Mesendoderm (in vitro differentiated cells): ENCODE results near the gene MS4A5.
"Not testable (repeated sequence)": the region's sequence is repeated elsewhere in the genome, so short reads cannot be mapped to it uniquely, and the experiment has no call there.

Experiments used
- DNase-seq: peaks from one replicate; pipeline ENCODE4 v3.0.0; 2013
- H2AK5ac ChIP-seq: 2 replicates; pipeline ENCODE4 v1.6.1; 2013; ENCODE audit warnings: low read length, inconsistent platforms
- H2BK120ac ChIP-seq: 2 replicates; pipeline ENCODE4 v1.6.1; 2013; ENCODE audit warnings: low read depth, mild to moderate bottlenecking, low read length, moderate library complexity, mixed read lengths
- H2BK15ac ChIP-seq: replicated peaks from 2 replicates; pipeline ENCODE4 v1.6.1; 2013; ENCODE audit warnings: low read depth, mild to moderate bottlenecking, moderate library complexity
- H2BK5ac ChIP-seq: 2 replicates; pipeline ENCODE4 v1.6.1; 2013; ENCODE audit warnings: low read length, inconsistent platforms
- H3K18ac ChIP-seq: 2 replicates; pipeline ENCODE4 v1.6.1; 2013; ENCODE audit warnings: mild to moderate bottlenecking, low read length, mixed read lengths
- H3K23ac ChIP-seq: one replicate; pipeline ENCODE4 v1.6.1; 2013; ENCODE audit warnings: low read length
- H3K27ac ChIP-seq: 2 replicates; pipeline ENCODE4 v1.5.1; 2013; ENCODE audit warnings: low read depth, mild to moderate bottlenecking, inconsistent platforms, low read length, moderate library complexity
- H3K27me3 ChIP-seq: 2 replicates; pipeline ENCODE4 v1.6.1; 2013; ENCODE audit warnings: low read length, control low read depth, mild to moderate bottlenecking, inconsistent platforms; ENCODE audit not compliant: insufficient read depth, poor library complexity
- H3K36me3 ChIP-seq: 2 replicates; pipeline ENCODE4 v1.6.1; 2013; ENCODE audit warnings: low read length, inconsistent platforms; ENCODE audit not compliant: control insufficient read depth, insufficient read depth
- H3K4ac ChIP-seq: one replicate; pipeline ENCODE4 v1.6.1; 2013; ENCODE audit warnings: low read depth, mild to moderate bottlenecking, low read length, moderate library complexity
- H3K4me1 ChIP-seq: 2 replicates; pipeline ENCODE4 v1.6.1; 2013; ENCODE audit warnings: low read depth, low read length, inconsistent platforms; ENCODE audit not compliant: control insufficient read depth
- H3K4me2 ChIP-seq: 2 replicates; pipeline ENCODE4 v1.6.1; 2013; ENCODE audit warnings: low read length
- H3K4me3 ChIP-seq: 2 replicates; pipeline ENCODE4 v1.5.1; 2013; ENCODE audit warnings: mild to moderate bottlenecking, low read length
- H3K56ac ChIP-seq: one replicate; pipeline ENCODE4 v1.6.1; 2013; ENCODE audit warnings: low read length
- H3K79me1 ChIP-seq: 2 replicates; pipeline ENCODE4 v1.6.1; 2013; ENCODE audit warnings: low read length, inconsistent platforms
- H3K79me2 ChIP-seq: 2 replicates; pipeline ENCODE4 v1.6.1; 2013; ENCODE audit warnings: mild to moderate bottlenecking, low read length; ENCODE audit not compliant: control insufficient read depth, insufficient read depth
- H3K9ac ChIP-seq: 2 replicates; pipeline ENCODE4 v1.6.1; 2013; ENCODE audit warnings: low read length, inconsistent platforms
- H4K5ac ChIP-seq: one replicate; pipeline ENCODE4 v1.6.1; 2013; ENCODE audit warnings: low read length
- H4K8ac ChIP-seq: one replicate; pipeline ENCODE4 v1.6.1; 2013; ENCODE audit warnings: low read depth, mild to moderate bottlenecking, control low read depth, low read length, moderate library complexity
- WGBS: extraction: QIAGEN DNeasy Blood & Tissue Kit; methylation state at CpG from one replicate; pipeline ENCODE4 v1.1.7; 2013; ENCODE audit warnings: low lambda C conversion rate, missing lambda C conversion rate; ENCODE audit not compliant: insufficient coverage; ENCODE audit errors: extremely low coverage; 5-methylcytosine and 5-hydroxymethylcytosine counted together

MS4A5 gene

GRCh38 chr11:60431251-60431650 is 1.9 kb downstream of the MS4A5 start:
- no peak overlapping the region for H3K4ac ChIP-seq
- H3K4me1 ChIP-seq, result no peaks in the 10 kb centered on the region
- no peaks in the 10 kb centered on the region for H3K27me3 ChIP-seq
- no peaks in the 10 kb centered on the region for H3K79me2 ChIP-seq
- H3K23ac ChIP-seq, result no peak overlapping the region
- H4K5ac ChIP-seq, result no peak overlapping the region
- no peak overlapping the region for H2BK15ac ChIP-seq
- no peak overlapping the region for H3K4me3 ChIP-seq
- H3K56ac ChIP-seq, result no peak overlapping the region
- H2BK5ac ChIP-seq, result no peak overlapping the region
- H3K79me1 ChIP-seq, result no peaks in the 10 kb centered on the region
- WGBS, result no CpG with 5 or more reads among the region's 2 CpGs
- no peaks in the 10 kb centered on the region for H3K36me3 ChIP-seq
- no peak overlapping the region for H2AK5ac ChIP-seq
- H3K27ac ChIP-seq, result no peak overlapping the region
- no peak overlapping the region for H3K18ac ChIP-seq
- no peak overlapping the region for H3K9ac ChIP-seq
- no peak for DNase-seq
- no peak overlapping the region for H3K4me2 ChIP-seq
- H2BK120ac ChIP-seq, result no peak overlapping the region
- no peak overlapping the region for H4K8ac ChIP-seq

DNA sequence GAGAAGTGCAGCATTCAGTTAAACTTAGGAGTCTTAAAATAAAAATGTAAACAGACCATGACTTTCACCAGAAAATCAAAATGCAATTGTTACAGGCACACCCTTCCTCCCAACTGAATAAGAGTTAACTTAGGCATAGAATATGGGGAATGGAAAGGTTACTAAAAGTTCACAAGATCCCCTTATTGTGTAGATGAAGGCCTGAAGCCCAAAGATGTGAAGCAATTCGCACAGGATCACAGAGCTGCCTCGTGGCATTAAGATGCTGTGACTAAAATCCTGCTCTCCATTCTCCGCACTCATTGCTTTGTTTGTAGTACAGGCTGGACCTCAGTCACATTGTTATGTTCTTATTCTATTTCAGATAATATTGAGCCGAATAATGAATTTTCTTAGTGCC is 4.0 kb downstream of the MS4A5 start:
- Histone ChIP-seq H4K8ac (no peak overlapping the region), H3K27ac (no peak overlapping the region), H3K4me3 (no peak overlapping the region), H3K4me2 (no peak overlapping the region), H3K23ac (no peak overlapping the region), H3K4me1 (no peaks in the 10 kb centered on the region), H3K4ac (no peak overlapping the region), H3K36me3 (no peaks in the 10 kb centered on the region), H2AK5ac (no peak overlapping the region), H2BK15ac (no peak overlapping the region), H2BK120ac (no peak overlapping the region), H3K79me2 (no peaks in the 10 kb centered on the region), H3K27me3 (no peaks in the 10 kb centered on the region), H3K9ac (no peak overlapping the region), H2BK5ac (no peak overlapping the region), H3K79me1 (no peaks in the 10 kb centered on the region), H3K18ac (no peak overlapping the region), H3K56ac (no peak overlapping the region), H4K5ac (no peak overlapping the region)
- no peak for DNase-seq
- WGBS, result no CpG with 5 or more reads among the region's 4 CpGs

GRCh38 chr11:60447070-60447469 is 17.7 kb downstream of the MS4A5 start:
- no peak overlapping the region for H3K56ac ChIP-seq

DNA sequence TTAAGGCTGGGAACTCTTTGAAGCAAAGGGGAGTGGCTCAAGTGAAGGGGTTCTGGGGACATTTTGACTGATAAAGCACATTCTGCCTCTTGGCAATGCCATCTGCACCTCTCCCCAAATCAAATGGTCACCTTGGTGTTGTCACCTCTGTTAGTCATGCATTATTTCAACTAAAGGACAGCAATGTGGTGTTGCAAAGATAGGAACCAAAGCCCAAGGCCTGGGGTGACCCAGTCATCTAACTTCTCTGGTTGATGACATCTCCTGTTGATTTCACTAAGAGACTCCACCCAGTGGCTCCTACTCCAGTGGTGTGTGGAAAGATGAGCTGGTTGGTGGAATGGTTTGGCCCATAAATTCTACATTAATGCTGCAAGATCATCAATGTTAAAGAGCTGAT is 18.5 kb downstream of the MS4A5 start:
- Histone ChIP-seq H3K4me1 (no peaks in the 10 kb centered on the region), H3K23ac (no peak overlapping the region), H3K27me3 (no peaks in the 10 kb centered on the region), H3K56ac (no peak overlapping the region), H3K36me3 (no peaks in the 10 kb centered on the region), H3K18ac (no peak overlapping the region), H3K79me1 (no peaks in the 10 kb centered on the region), H3K27ac (no peak overlapping the region), H2BK120ac (no peak overlapping the region), H4K5ac (no peak overlapping the region), H2BK15ac (no peak overlapping the region), H3K9ac (no peak overlapping the region), H2BK5ac (no peak overlapping the region), H2AK5ac (no peak overlapping the region), H3K4me2 (no peak overlapping the region), H4K8ac (no peak overlapping the region), H3K4ac (no peak overlapping the region), H3K4me3 (no peak overlapping the region), H3K79me2 (no peaks in the 10 kb centered on the region)
- no peak for DNase-seq

More at GRCh38 chr11:60447070-60447469, 17.7 kb downstream of the MS4A5 start:
- Histone ChIP-seq H3K79me2 (no peaks in the 10 kb centered on the region), H3K79me1 (no peaks in the 10 kb centered on the region), H3K9ac (no peak overlapping the region), H2AK5ac (no peak overlapping the region), H3K23ac (no peak overlapping the region), H2BK15ac (no peak overlapping the region), H3K4ac (no peak overlapping the region), H3K4me2 (no peak overlapping the region), H3K4me3 (no peak overlapping the region), H4K5ac (no peak overlapping the region), H3K27ac (no peak overlapping the region), H2BK120ac (no peak overlapping the region), H3K36me3 (no peaks in the 10 kb centered on the region), H2BK5ac (no peak overlapping the region), H4K8ac (no peak overlapping the region), H3K4me1 (no peaks in the 10 kb centered on the region), H3K18ac (no peak overlapping the region), H3K27me3 (no peaks in the 10 kb centered on the region)
- DNase-seq, result no peak

- DNase-seq, H3K27me3 ChIP-seq, H2AK5ac ChIP-seq, H3K4me3 ChIP-seq, H3K36me3 ChIP-seq, H4K5ac ChIP-seq, H3K4me2 ChIP-seq, H3K79me2 ChIP-seq, H2BK15ac ChIP-seq, H3K23ac ChIP-seq, H3K4ac ChIP-seq, H2BK5ac ChIP-seq, H3K18ac ChIP-seq, H3K27ac ChIP-seq, H3K79me1 ChIP-seq, H4K8ac ChIP-seq, H3K4me1 ChIP-seq, H3K9ac ChIP-seq, H2BK120ac ChIP-seq, H3K56ac ChIP-seq: not testable (repeated sequence)
- WGBS, result no CpG with 5 or more reads among the region's 32 CpGs
Observed at GRCh38 chr11:60451185-60451584, 21.8 kb downstream of the MS4A5 start.

DNA sequence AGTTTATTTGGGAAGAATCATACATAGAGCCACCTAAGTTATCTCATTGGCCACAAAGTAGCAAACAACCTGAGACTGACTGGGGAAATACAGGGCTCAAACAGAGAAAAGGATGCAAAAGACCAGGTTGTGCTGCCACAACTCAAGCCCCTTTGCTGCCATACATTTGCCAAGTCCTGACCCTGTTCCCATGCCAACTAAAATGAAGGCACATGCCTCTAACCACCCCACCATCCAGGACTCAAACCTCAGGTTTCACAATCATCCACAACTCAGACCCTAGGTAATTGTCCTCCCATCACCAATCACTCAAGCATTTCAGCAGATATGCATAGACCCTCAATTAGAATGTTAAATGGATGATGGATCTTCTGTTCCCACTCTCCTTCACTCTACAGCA is 24.8 kb downstream of the MS4A5 start:
- Histone ChIP-seq H3K79me2 (no peaks in the 10 kb centered on the region), H2BK15ac (no peak overlapping the region), H4K5ac (no peak overlapping the region), H3K4me1 (no peaks in the 10 kb centered on the region), H3K79me1 (no peaks in the 10 kb centered on the region), H3K23ac (no peak overlapping the region), H3K4me2 (no peak overlapping the region), H2BK5ac (no peak overlapping the region), H3K56ac (no peak overlapping the region), H3K4ac (no peak overlapping the region), H2BK120ac (no peak overlapping the region), H3K27me3 (no peaks in the 10 kb centered on the region), H3K9ac (no peak overlapping the region), H3K18ac (no peak overlapping the region), H3K27ac (no peak overlapping the region), H2AK5ac (no peak overlapping the region), H3K4me3 (no peak overlapping the region), H3K36me3 (no peaks in the 10 kb centered on the region), H4K8ac (no peak overlapping the region)
- DNase-seq, result no peak
